Fibroblast of skin of right quadriceps (primary cell): ENCODE data around the gene MAD2L2.

Experiments
- DNase-seq: peaks from one replicate; pipeline ENCODE4 v3.0.0-alpha.2; 2013

MAD2L2 gene

DNA sequence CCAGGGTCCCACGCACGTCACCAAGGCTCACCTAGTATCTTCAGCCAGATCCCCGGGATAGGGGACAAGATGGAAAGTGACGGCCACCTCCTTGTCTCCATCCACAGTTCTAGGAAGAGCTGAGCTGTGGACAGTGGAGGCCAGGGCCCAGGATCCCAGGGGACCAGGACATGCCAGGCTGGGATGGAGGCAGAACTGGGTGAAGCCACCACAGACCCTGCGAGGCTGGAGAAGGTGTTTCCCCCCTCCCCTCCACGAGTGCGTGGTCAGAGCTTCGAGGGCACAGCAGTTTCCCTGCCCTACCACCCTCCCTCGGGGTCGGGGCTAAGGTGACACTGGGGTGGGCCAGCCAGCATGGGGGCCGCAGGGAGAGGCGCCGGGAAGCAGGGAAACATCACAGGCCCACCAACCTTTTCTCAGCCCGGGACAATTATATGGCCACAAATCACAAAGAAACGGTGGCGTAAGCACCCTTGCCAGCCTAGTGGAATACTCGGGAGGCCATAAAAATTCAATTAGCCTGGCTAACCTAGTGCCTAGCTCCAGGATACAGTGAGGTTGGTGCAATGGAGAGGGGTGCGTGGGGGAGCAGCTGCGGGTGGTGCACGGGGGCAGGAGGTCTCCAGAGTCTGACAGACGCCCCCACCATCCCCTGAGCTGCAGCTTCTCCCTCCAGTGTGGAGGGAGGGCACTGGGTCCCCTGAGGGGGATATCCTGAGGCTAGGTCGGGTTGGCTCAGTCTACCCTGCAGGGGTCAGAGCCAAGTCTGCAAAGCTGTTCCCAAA, 23.9 kb upstream of the MAD2L2 start:
- DNase-seq, result no peak

DNA sequence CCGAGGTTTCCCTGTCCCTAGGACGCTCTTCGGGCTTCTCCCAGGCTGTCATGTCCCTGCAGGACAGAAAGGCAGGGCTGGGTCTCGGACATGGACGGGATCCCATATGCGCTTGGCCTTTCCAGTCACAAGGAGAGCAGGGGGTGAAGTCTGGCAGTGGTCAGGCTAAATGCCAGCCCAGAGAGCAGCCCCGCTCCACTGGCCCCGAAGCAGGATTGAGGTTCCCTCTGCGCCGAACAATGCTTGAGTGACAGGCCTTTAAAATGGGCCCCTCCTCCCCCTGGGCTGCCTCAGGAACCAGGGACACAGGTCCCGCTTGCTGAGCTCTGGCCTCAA, 23.2 kb upstream of the MAD2L2 start:
- DNase-seq, result no peak

GRCh38 chr1:11703357-11704193, 22.6 kb upstream of the MAD2L2 start:
- DNase-seq, result no peak

DNA sequence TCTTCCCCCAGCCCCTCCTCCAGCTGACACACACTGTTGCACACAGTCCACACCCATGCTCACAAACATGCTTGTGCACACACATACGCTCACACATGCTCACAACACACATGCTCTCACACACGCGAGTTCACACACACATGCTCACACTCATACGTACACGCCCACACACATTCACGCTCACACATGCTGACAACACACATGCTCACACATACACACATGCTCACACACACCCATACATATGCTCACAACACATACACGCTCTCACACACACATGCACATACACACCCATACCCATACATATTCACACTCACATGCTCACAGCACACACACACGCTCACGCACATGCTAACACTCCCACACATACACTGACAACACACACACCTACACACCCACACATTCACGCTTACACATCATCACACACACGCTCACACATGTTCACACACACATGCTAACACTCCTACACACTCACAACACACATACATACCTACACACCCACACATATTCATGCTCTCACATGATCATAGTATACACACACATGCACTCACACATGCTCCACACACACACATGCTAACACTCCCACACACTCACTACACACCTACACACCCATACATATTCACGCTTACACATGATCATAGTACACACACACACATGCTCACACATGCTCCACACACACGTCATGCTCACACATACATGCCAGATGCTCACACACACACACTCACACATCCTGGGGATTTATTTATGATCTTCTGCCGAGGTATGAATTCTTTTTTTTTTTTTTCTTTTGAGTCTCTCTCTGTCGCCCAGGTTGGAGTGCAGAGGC, 21.2 kb upstream of the MAD2L2 start:
- DNase-seq, result no peak

DNA sequence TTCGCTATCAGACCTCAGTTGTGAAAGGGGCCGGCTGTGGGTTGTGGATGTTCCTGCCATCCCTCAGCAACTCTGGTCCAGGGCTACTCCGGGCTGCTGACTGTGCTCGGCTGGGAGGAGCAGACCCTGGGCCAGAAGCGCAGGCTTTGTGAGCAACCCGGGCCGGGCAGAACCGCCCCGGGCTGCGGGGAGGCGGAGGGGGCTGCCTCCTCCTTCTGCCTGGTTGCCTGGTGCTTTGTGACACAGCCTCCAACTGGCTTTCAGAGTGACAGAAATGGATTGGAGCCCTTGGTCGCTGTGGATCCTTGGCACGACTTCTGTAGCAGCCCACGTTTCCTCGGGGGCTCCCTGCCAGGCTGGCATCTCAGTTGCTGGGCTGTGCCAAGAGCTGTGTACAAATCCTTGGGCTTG, 20.6 kb upstream of the MAD2L2 start:
- DNase-seq, result no peak

DNA sequence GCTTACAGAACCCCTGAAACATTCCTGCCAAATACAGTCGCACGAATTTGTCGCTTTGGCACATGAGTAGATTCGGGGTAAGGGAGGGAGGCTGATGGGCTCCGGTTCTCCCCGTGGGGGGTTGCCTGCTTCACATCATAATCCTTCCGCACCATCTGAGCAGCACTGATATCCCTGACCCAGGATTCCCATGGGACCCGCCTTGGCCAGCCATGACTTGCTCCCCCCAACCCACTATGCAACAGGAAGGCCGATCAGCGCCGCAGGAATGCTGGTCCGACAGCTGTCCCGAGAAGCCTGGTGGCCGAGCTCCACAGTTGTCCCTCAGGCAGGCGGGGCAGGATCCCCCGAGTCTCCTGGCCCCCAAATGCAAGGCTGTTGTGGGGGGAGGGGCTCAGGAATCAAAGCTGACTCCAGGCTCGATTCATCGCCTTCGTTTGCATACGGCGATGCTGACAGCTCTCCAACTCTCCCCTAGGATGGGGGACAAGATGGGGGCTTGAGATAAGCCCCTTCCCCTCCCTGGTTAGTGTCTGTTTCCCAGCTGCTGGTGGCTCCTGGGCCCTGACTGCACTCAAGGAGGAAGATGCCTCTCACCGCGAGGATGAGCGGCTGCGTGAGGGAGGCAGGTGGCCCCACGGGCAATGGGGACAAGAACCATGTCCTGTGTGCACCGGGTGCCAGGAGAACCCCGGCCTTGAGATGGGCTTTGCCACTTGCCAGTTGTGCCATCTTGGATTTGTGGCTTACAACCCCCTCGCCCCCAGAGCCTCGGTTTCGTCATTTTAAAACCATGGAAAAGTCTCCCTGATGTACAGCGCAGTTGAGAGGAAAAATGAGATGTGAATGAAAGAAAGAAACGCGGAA, 19.9 kb upstream of the MAD2L2 start:
- DNase-seq, result no peak

GRCh38 chr1:11697893-11698210, 16.9 kb upstream of the MAD2L2 start:
- no peak for DNase-seq

DNA sequence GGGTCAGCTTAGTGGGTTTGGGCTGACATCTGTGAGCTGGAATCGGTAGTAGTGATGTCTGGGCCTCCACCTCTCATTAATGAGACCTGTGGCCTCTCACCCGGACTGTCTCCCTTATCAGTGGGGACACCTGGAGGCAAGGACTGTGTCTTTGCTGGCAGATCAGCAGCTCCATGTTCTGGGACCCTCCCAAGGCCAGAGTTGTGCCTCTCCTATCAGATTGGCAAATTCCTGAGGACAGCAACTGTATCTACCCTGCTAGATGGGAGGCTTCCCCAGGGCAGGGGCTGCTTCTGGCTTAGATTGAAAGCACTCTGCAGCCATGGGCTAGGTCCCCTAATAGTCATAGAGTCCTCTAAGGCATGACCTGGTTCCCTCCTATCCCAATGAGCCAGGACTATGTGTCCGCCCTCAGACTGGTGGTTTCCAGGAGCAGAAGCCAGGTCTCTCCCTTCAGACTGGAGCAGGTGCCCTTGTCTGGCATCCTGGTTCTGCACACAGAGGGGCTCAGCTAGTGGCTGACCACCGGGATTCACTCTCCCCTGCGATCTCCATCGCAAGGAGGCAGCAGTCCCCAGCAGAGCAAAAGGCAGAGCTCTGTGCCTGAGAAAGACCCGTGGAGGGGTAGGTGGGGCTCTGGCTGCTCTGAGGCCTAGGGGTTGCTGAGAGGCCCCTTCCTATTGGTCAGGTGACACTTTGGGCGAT, 16.4 kb upstream of the MAD2L2 start:
- no peak for DNase-seq

- DNase-seq, result no peak
Measured at GRCh38 chr1:11695861-11696260, 14.9 kb upstream of the MAD2L2 start.

DNA sequence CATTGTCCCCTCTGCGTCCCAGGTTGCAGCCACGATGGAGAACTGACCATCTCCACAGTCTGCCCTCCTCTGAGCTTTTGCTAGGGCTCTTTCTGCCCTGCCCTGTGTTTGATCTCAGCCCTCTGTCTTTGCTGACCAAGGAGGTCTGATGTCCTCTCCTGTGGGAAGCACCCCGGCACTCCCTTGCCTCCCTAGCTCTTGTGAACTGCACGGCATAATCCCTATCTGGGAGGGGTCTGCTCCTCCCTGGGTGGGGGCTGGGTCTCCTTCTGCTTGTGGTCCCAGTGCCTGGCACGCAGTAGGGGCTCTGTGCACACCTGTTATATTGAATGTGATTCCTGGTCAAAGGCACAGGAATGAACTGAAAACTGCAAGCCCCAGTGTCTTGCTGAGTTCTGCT, 13.0 kb upstream of the MAD2L2 start:
- DNase-seq, result no peak

- DNase-seq, result peak; percentile 72
Measured at GRCh38 chr1:11693024-11693590, 12.2 kb upstream of the MAD2L2 start.

- DNase-seq, result no peak
Measured at GRCh38 chr1:11691928-11692711, 11.2 kb upstream of the MAD2L2 start.

DNA sequence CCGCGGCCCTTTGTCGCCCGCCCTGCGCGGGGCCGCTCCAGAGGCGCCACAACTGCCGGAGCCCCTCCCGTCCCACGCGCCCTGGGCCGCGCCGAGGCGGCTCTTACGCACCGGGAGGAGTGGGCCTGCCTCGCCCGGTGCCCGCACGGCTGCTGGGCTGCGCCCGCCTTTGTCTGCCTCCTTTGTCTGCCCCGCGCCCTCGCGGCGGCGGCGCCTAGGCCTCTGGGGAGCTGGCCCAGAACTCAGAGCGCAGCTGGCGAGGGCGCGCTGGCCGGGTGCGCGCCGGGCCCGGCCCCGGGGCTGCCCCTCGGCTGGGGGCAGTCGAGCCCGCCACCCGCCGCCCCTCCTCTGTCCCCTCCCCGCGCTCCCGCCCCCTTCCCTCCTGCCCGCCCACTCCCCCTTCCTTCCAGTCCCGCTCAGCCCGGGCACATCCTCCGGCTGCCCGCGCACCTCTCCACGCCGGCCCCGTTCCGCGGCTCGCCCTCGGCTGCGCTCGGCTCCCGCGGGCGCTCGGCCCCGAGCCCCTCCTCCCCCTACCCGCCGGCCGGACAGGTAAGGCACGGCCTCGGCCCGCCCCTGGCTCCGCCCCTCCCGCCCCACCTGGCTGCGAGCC, 10.5 kb upstream of the MAD2L2 start, which contains the start of gene DRAXIN:
Gene DRAXIN (plus strand): TSS at position 409 of the 613 bp plus-strand sequence. CDS start 14,549 bp downstream, outside the sequence.
- no peak for DNase-seq

- DNase-seq, result no peak
Measured at GRCh38 chr1:11690397-11691301, 9.7 kb upstream of the MAD2L2 start.

DNA sequence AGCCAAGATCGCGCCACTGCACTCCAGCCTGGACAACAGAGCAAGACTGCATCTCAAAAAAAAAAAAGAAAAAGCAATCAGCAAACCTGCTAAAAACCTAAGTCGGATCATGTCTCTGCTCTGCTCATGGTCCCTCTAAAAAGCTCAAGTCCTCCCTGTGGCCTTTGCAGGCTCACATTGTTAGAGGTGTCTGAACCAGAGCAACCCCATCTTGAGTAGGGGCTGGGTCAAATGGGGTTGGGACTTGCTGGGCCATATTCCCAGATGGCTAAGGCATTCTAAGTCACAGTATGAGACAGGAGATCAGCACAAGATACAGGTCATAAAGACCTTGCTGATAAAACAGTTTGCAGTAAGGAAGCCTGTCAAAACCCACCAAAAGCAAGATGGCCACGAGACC, 7.6 kb upstream of the MAD2L2 start:
- DNase-seq, result no peak

DNA sequence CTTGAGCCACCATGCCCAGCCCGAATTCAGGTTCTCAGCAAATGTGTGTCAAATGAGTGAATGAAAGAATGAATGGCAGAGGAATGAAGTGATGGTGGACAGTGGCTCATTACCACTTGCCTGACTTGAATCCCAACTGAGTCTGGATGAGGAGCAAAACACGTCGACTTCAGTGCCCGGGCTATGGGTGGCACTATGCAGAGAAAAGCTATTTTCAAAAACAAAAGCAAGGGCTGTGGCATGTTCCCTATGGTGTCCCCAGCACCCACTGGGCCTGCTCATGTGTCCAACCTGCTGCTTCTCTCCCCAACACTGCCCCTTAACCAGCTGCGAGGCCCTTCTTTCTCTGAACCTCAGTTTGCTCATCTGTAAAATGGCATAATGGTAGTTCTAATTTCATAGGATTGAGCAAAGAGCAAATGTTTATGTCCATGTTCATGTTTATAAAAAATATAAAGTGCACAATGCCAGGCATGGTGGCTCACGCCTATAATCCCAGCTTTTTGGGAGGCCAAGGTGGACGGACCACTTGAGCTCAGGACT, 4.3 kb upstream of the MAD2L2 start:
- DNase-seq, result no peak

- DNase-seq, result peak; percentile 28
Measured at GRCh38 chr1:11684070-11684469, 3.1 kb upstream of the MAD2L2 start.

DNA sequence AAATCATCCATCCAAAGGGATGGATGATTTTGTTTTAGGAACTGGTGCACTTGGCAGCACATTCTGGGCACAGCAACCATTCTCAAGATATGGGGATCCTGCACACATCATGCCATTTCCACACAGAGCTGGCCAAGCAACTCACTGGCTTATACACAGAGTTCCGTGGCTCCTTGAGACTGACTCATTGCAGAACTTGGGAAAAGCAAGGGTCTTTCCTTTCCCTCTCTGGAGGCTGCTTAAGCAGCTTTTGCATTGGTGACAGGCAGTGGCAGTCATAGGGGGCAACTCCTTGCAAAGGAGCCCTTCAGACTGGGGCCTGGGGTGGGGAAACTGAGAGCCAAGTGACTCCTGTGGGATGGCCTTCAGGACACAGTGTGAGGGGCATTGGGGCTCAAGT, 1.9 kb upstream of the MAD2L2 start:
- DNase-seq, result no peak

- DNase-seq, result no peak
Measured at GRCh38 chr1:11682287-11682771, 1.4 kb upstream of the MAD2L2 start.
